Measurements from ENCODE around the gene DNM1.

DNM1 gene

GRCh38 chr9:128249908-128250838 is 47.0 kb downstream of the DNM1 start:
- in situ Hi-C loops (cut with MboI; ENCODE audit: low sequenced_read_pairs): no loop called here

GRCh38 chr9:128250839-128251731 is 47.9 kb downstream of the DNM1 start:
- in situ Hi-C loops (cut with MboI; ENCODE audit: low sequenced_read_pairs): no loop called here

GRCh38 chr9:128251732-128252100 is 48.5 kb downstream of the DNM1 start:
- in situ Hi-C loops (cut with MboI; ENCODE audit: low sequenced_read_pairs): no loop called here

GRCh38 chr9:128252317-128253139 is 49.3 kb downstream of the DNM1 start:
- in situ Hi-C loops (cut with MboI; ENCODE audit: low sequenced_read_pairs): no loop called here

GRCh38 chr9:128253140-128253990 is 50.2 kb downstream of the DNM1 start:
- in situ Hi-C loops (cut with MboI; ENCODE audit: low sequenced_read_pairs): no loop called here

GRCh38 chr9:128253991-128254346 is 50.8 kb downstream of the DNM1 start:
- in situ Hi-C loops (cut with MboI; ENCODE audit: low sequenced_read_pairs): no loop called here

GRCh38 chr9:128254362-128254761 is 51.2 kb downstream of the DNM1 start:
- in situ Hi-C loops (cut with MboI; ENCODE audit: low sequenced_read_pairs): no loop called here

- in situ Hi-C loops (cut with MboI; ENCODE audit: low sequenced_read_pairs): no loop called here
These were observed 51.9 kb downstream of the DNM1 start for GRCh38 chr9:128254855-128255759.

- in situ Hi-C loops (cut with MboI; ENCODE audit: low sequenced_read_pairs): no loop called here
These were observed 54.1 kb downstream of the DNM1 start for GRCh38 chr9:128257086-128257825.

- in situ Hi-C loops (cut with MboI; ENCODE audit: low sequenced_read_pairs): no loop called here
These were observed 54.7 kb downstream of the DNM1 start for GRCh38 chr9:128257907-128258306.

- in situ Hi-C loops (cut with MboI; ENCODE audit: low sequenced_read_pairs): no loop called here
These were observed 55.1 kb downstream of the DNM1 start for GRCh38 chr9:128258326-128258725.

- in situ Hi-C loops (cut with MboI; ENCODE audit: low sequenced_read_pairs): no loop called here
These were observed 56.0 kb downstream of the DNM1 start for GRCh38 chr9:128259156-128259555.

GRCh38 chr9:128260340-128260739 is 57.2 kb downstream of the DNM1 start:
- in situ Hi-C loops (cut with MboI; ENCODE audit: low sequenced_read_pairs): no loop called here

- in situ Hi-C loops (cut with MboI; ENCODE audit: low sequenced_read_pairs): no loop called here
These were observed 59.5 kb downstream of the DNM1 start for GRCh38 chr9:128262687-128263086.

GRCh38 chr9:128265348-128265847 is 62.2 kb downstream of the DNM1 start:
- in situ Hi-C loops (cut with MboI; ENCODE audit: low sequenced_read_pairs): no loop called here

- in situ Hi-C loops (cut with MboI; ENCODE audit: low sequenced_read_pairs): no loop called here
These were observed 63.9 kb downstream of the DNM1 start for GRCh38 chr9:128266868-128267590.

GRCh38 chr9:128271112-128271511 is 67.9 kb downstream of the DNM1 start:
- in situ Hi-C loops (cut with MboI; ENCODE audit: low sequenced_read_pairs): no loop called here

All from HL-60/S4 (cell line).